ENCODE measurements around the gene SPRY4. TPM values are rescaled to one million over a fixed set of nuclear protein-coding genes. Genes with fewer than 3 reads are reported as not detected.

Gene SPRY4
- total and polyA plus RNA-seq, 2 donors (not counting 1 experiment from before 2014, with no cell fraction given), result 4.5 to 6.0 TPM

DNA sequence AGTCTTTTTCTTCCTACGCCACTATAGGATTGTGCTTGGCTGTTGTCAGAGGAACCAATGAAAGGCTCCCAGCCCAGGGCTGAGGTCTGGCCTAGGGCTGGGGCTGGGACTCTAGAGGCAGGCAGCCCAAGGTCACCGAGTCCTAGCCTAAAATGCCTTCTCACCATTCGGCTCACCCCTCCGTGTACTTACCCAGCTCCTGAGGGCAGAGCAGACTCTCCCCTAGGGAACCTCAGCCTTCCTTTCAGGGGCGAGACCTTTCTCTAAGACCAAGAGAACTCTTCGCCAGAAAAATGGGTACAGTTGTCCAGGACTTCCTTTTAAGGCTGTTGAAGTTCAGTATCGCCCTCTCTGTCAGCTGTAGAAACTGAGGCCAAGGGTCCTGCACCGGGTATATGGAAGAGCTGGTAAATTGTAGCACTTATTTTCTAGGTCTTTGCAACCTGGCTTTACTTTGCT is 1.7 kb upstream of the SPRY4 start:
- peak overlapping the region; percentile 85 for H3K27ac ChIP-seq (ENCODE audit: insufficient read depth, low read length)
- DNase-seq (ENCODE audit: low read depth in 2 of 2), result peak in 1 of 2 donors; percentile 37
- H3K4me3 ChIP-seq (replicated peaks in 1 of 4; ENCODE audit: control extremely low read depth in 1 of 4, insufficient read depth in 1 of 4, low read depth in 3 of 4, low read length in 4 of 4), result peak overlapping the region; percentile 31 to 89 (median 64)
- peak in 1 of 2 donors; percentile 3 for TF ChIP-seq CTCF (conservative IDR thresholded peaks at IDR 0.05 in 1 of 2, IDR thresholded peaks at IDR 0.05 in 1 of 2; ENCODE audit: low read depth in 1 of 2, low read length in 2 of 2)
- TF ChIP-seq EZH2 (IDR thresholded peaks at IDR 0.05; ENCODE audit: low read length, missing control alignments), result no peak
- peaks cover 53% of the 10 kb centered on the region for H3K79me2 ChIP-seq (ENCODE audit: control insufficient read depth, insufficient read depth, low read length)
- H3K9me3 ChIP-seq (ENCODE audit: control insufficient read depth, insufficient read depth, low read depth, low read length), result no peaks in the 10 kb centered on the region
- peak overlapping the region; percentile 80 for H3K9ac ChIP-seq (ENCODE audit: insufficient read depth, low read length)
- H3K4me1 ChIP-seq (ENCODE audit: control insufficient read depth, extremely low read depth, insufficient read depth, low read length), result peaks cover 22% of the 10 kb centered on the region
- H3K4me2 ChIP-seq (ENCODE audit: extremely low read depth, insufficient read depth, low read length), result peak overlapping the region; percentile 89
- H4K20me1 ChIP-seq (ENCODE audit: control insufficient read depth, extremely low read depth, insufficient read depth, low read length), result no peaks in the 10 kb centered on the region
- peak overlapping the region; percentile 63 for H2AFZ ChIP-seq (ENCODE audit: low read length)
- H3K36me3 ChIP-seq (ENCODE audit: control insufficient read depth, insufficient read depth, low read length), result no peaks in the 10 kb centered on the region
- H3K27me3 ChIP-seq (ENCODE audit: control insufficient read depth, insufficient read depth, low read length), result no peaks in the 10 kb centered on the region

GRCh38 chr5:142325725-142326479 is 1.1 kb upstream of the SPRY4 start:
- Histone ChIP-seq H3K79me2 (ENCODE audit: control insufficient read depth, insufficient read depth, low read length) (peaks cover 59% of the 10 kb centered on the region), H3K36me3 (ENCODE audit: control insufficient read depth, insufficient read depth, low read length) (no peaks in the 10 kb centered on the region), H3K9ac (ENCODE audit: insufficient read depth, low read length) (peak overlapping the region; percentile 80), H3K27ac (ENCODE audit: insufficient read depth, low read length) (peak overlapping the region; percentile 85), H3K4me3 (replicated peaks in 1 of 4; ENCODE audit: control extremely low read depth in 1 of 4, insufficient read depth in 1 of 4, low read depth in 3 of 4, low read length in 4 of 4) (peak overlapping the region; percentile 57 to 89 (median 64)), H4K20me1 (ENCODE audit: control insufficient read depth, extremely low read depth, insufficient read depth, low read length) (no peaks in the 10 kb centered on the region), H3K4me2 (ENCODE audit: extremely low read depth, insufficient read depth, low read length) (peak overlapping the region; percentile 89), H2AFZ (ENCODE audit: low read length) (no peak overlapping the region), H3K9me3 (ENCODE audit: control insufficient read depth, insufficient read depth, low read depth, low read length) (no peaks in the 10 kb centered on the region), H3K27me3 (ENCODE audit: control insufficient read depth, insufficient read depth, low read length) (no peaks in the 10 kb centered on the region), H3K4me1 (ENCODE audit: control insufficient read depth, extremely low read depth, insufficient read depth, low read length) (peaks cover 22% of the 10 kb centered on the region)
- DNase-seq (ENCODE audit: low read depth in 2 of 2), result peak; percentile 71 to 75
- TF ChIP-seq EZH2 (IDR thresholded peaks at IDR 0.05; ENCODE audit: low read length, missing control alignments) (no peak), CTCF (conservative IDR thresholded peaks at IDR 0.05 in 1 of 2, IDR thresholded peaks at IDR 0.05 in 1 of 2; ENCODE audit: low read depth in 1 of 2, low read length in 2 of 2) (no peak)

DNA sequence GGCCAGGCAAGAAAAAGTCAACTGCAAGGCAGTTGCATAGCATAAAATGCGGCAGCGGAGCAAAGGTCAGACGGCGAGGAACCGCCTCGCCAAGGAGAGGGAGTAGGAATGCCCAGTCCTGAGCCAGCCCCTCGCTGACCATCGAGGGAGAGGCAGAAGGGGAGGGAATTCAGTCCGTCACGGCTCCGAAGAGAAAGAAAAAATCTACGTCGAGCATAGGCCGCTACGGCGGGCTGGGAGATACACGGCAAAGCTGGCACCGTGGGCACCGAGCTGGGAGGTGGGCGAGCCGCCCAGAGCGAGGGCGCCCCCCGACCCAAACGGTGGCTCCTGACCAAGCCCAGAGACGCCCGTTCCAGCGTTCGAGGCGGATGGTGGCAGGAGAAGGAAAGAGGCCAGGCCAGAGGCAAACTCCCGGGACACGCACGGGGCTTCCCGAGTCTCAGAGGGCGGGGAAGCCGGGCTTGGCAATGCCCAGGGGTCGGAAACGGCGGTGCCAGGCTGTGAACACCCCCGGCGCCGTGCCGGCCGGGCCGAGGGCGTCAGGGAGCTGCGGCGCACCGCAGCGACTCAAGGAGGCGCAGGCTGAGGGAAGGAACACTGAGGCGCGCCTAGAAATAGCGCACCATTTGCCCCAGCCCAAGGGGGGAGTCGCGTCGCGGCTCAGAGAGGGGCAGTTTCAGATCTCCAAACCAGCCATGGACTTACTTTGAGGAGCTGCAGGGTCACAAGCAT is 518 bp downstream of the SPRY4 start:
- H4K20me1 ChIP-seq (ENCODE audit: control insufficient read depth, extremely low read depth, insufficient read depth, low read length), result no peaks in the 10 kb centered on the region
- TF ChIP-seq CTCF (conservative IDR thresholded peaks at IDR 0.05 in 1 of 2, IDR thresholded peaks at IDR 0.05 in 1 of 2; ENCODE audit: low read depth in 1 of 2, low read length in 2 of 2) (peak; percentile 19), EZH2 (IDR thresholded peaks at IDR 0.05; ENCODE audit: low read length, missing control alignments) (no peak)
- no peaks in the 10 kb centered on the region for H3K36me3 ChIP-seq (ENCODE audit: control insufficient read depth, insufficient read depth, low read length)
- peak overlapping the region; percentile 83 for H3K4me2 ChIP-seq (ENCODE audit: extremely low read depth, insufficient read depth, low read length)
- peak; percentile 54 to 71 for DNase-seq (ENCODE audit: low read depth in 2 of 2)
- H3K27me3 ChIP-seq (ENCODE audit: control insufficient read depth, insufficient read depth, low read length), result no peaks in the 10 kb centered on the region
- H3K9me3 ChIP-seq (ENCODE audit: control insufficient read depth, insufficient read depth, low read depth, low read length), result no peaks in the 10 kb centered on the region
- H3K4me1 ChIP-seq (ENCODE audit: control insufficient read depth, extremely low read depth, insufficient read depth, low read length), result peaks cover 22% of the 10 kb centered on the region
- H3K9ac ChIP-seq (ENCODE audit: insufficient read depth, low read length), result peak overlapping the region; percentile 96
- peaks cover 72% of the 10 kb centered on the region for H3K79me2 ChIP-seq (ENCODE audit: control insufficient read depth, insufficient read depth, low read length)
- peak overlapping the region; percentile 74 to 89 (median 77) for H3K4me3 ChIP-seq (replicated peaks in 1 of 4; ENCODE audit: control extremely low read depth in 1 of 4, insufficient read depth in 1 of 4, low read depth in 3 of 4, low read length in 4 of 4)
- H3K27ac ChIP-seq (ENCODE audit: insufficient read depth, low read length), result peak overlapping the region; percentile 85
- no peak overlapping the region for H2AFZ ChIP-seq (ENCODE audit: low read length)

Data from fibroblast of lung (primary cell).